Neural crest cell (in vitro differentiated cells): ENCODE data around the gene MARK3. TPM values are rescaled to one million over a fixed set of nuclear protein-coding genes. Genes with fewer than 3 reads are reported as not detected.
A peak's percentile ranks its signal among the peaks of the same experiment; 100 is the strongest.

Source experiments
- DNase-seq: peaks from one replicate; pipeline ENCODE4 v3.0.0; 2021; ENCODE audit warnings: low read depth, mixed read lengths, low spot score
- H3K27ac Mint-ChIP-seq: one replicate; pipeline ENCODE4 v1.8.0; 2021; ENCODE audit warnings: mild to moderate bottlenecking, mixed read lengths; ENCODE audit not compliant: unreplicated experiment
- H3K27me3 Mint-ChIP-seq: 2 replicates; pipeline ENCODE4 v1.8.0; 2021; ENCODE audit warnings: low read depth, mild to moderate bottlenecking, mixed read lengths
- H3K36me3 Mint-ChIP-seq: 2 replicates; pipeline ENCODE4 v1.8.0; 2021; ENCODE audit warnings: low read depth, mild to moderate bottlenecking, mixed read lengths
- H3K4me1 Mint-ChIP-seq: 2 replicates; pipeline ENCODE4 v1.8.0; 2021; ENCODE audit warnings: mixed read lengths
- H3K4me3 Mint-ChIP-seq: one replicate; pipeline ENCODE4 v1.8.0; 2021; ENCODE audit warnings: mild to moderate bottlenecking, mixed read lengths
- H3K9me3 Mint-ChIP-seq: 2 replicates; pipeline ENCODE4 v1.8.0; 2021; ENCODE audit warnings: mixed read lengths
- total RNA-seq: library from RNA; stranded (reverse); gene quantifications from 2 replicates; pipeline ENCODE4 v1.2.1, GENCODE V29; 2021
- TF ChIP-seq, protein P1 (sequence below): fragments of 200-600 bp; sonication (generic); conservative IDR thresholded peaks from 2 replicates; pipeline ENCODE4 v1.5.0; 2021; ENCODE audit warnings: antibody characterized with exemption, mild to moderate bottlenecking

MARK3 gene
- total RNA-seq, 1 donor from 2014 or later: 98.8 TPM

DNA sequence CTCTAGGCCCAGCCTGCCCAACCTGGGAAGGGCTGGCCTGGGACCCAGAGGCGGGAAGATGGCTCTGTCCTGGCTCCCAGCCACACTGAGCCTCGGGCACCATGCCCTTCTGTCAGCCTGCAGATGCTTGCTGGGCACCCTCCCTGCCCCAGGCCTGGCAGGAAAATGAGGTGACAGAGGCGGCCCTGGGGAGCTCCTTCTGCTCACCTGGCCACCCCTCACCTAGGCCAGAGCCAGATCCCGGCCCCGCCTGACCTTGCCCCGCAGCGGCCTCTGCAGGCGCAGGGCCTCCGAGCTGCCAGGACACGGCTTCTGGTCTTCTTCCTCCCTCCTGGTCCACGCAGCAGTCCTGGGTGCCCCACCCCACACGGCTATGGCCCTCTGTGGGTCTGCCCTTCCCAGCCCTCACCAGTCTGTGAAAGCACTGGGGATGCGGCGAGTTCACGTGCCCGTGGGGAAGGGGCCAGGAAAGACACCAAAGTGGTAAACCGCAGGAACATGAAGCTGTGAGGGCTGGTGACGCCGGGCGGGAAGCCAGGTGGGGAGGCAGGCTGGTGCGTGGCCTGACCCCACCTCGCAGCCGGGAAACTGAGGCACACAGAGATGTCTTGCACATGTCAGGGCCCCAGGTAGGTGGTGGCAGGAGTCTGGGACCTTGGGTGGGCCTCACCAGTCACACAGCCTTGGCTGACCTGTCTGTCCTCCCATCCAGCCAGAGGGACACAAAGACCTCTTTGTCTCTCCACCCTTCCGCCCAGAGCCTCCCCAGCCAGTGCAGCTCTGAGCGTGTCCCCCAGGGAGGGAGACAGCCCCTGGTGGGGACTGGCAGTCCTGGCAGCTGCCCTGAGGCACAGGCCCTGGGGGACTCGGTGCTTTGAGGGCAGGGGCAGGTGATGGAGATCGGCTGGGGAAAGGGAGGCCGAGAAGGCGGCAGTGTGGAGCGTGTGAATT, 164.4 kb downstream of the MARK3 start:
- Mint-ChIP-seq H3K4me1 (peaks cover 13% of the 10 kb centered on the region), H3K27me3 (no peaks in the 10 kb centered on the region), H3K9me3 (no peaks in the 10 kb centered on the region), H3K27ac (peak overlapping the region; percentile 81), H3K36me3 (no peaks in the 10 kb centered on the region), H3K4me3 (no peak overlapping the region)
- TF ChIP-seq, protein P1, sequence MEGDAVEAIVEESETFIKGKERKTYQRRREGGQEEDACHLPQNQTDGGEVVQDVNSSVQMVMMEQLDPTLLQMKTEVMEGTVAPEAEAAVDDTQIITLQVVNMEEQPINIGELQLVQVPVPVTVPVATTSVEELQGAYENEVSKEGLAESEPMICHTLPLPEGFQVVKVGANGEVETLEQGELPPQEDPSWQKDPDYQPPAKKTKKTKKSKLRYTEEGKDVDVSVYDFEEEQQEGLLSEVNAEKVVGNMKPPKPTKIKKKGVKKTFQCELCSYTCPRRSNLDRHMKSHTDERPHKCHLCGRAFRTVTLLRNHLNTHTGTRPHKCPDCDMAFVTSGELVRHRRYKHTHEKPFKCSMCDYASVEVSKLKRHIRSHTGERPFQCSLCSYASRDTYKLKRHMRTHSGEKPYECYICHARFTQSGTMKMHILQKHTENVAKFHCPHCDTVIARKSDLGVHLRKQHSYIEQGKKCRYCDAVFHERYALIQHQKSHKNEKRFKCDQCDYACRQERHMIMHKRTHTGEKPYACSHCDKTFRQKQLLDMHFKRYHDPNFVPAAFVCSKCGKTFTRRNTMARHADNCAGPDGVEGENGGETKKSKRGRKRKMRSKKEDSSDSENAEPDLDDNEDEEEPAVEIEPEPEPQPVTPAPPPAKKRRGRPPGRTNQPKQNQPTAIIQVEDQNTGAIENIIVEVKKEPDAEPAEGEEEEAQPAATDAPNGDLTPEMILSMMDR: no peak
- DNase-seq: no peak

DNA sequence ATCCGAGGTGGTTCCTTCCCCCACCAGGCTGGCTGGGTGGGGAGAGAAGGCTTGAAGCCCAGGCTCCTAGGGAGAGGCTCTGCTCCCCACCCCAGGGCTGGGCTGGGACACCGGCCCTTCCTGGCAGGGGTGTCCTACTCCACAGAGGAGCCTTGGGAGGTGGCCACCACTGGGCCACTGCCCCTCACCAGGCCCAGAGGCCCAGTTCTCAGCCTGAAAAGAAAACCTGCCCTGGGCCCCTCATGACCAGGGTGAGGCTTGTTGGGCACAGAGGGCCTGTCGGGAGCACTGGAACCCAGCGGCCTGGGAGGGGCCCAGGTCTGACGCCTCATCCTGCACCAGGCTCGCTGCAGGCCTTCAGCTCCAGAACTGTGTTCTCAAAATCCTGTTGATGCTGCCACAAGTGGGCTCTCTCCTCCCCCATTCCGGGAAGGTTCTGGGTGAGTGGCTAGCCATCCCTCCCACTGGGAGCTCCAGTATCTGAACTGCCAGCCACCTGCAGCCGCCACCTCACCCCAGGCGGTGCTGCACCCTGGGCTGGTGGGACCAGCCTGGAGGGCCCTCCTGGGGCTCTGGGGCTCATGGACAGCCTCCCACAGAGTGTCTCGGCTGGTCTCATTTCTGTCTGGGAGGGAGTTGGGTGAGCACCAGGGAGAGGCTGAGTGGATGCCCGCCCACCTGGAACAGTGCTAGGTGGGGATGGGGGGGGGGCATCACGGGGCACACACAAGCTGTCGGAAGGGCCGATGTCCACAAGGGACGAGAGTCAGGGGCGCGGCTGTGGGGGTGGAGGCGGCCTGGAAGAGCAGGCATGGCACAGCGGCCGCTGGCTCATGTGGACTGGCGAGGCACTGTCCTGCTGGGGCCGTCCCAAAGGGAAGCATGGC, 165.5 kb downstream of the MARK3 start:
- no peak overlapping the region for H3K4me3 Mint-ChIP-seq
- no peaks in the 10 kb centered on the region for H3K36me3 Mint-ChIP-seq
- TF ChIP-seq, protein P1: no peak
- DNase-seq: no peak
- no peaks in the 10 kb centered on the region for H3K9me3 Mint-ChIP-seq
- H3K4me1 Mint-ChIP-seq: peaks cover 12% of the 10 kb centered on the region
- H3K27me3 Mint-ChIP-seq: no peaks in the 10 kb centered on the region
- no peak overlapping the region for H3K27ac Mint-ChIP-seq

DNA sequence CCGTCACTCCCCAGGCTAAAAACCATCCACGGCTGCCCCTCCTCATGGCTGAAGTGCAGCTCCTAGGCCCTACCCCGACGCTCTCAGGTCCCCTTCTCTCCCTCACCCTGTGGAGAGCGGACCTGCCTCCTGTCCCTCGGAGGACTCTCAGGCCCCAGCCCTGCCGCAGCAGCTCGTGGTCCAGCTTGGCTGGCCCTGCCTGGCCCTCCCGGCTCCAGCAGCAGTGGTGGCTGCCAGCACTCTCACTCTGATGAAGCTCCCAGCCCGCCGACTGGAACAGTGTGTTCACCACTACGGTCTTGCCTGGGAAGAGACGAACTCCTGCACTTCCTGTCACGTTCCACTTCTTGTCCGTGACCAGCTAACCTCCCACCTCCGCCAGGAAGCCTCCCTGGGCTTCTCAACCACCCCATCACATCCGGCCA, 166.1 kb downstream of the MARK3 start:
- Mint-ChIP-seq H3K9me3 (no peaks in the 10 kb centered on the region), H3K27ac (no peak overlapping the region)
- DNase-seq: no peak

DNA sequence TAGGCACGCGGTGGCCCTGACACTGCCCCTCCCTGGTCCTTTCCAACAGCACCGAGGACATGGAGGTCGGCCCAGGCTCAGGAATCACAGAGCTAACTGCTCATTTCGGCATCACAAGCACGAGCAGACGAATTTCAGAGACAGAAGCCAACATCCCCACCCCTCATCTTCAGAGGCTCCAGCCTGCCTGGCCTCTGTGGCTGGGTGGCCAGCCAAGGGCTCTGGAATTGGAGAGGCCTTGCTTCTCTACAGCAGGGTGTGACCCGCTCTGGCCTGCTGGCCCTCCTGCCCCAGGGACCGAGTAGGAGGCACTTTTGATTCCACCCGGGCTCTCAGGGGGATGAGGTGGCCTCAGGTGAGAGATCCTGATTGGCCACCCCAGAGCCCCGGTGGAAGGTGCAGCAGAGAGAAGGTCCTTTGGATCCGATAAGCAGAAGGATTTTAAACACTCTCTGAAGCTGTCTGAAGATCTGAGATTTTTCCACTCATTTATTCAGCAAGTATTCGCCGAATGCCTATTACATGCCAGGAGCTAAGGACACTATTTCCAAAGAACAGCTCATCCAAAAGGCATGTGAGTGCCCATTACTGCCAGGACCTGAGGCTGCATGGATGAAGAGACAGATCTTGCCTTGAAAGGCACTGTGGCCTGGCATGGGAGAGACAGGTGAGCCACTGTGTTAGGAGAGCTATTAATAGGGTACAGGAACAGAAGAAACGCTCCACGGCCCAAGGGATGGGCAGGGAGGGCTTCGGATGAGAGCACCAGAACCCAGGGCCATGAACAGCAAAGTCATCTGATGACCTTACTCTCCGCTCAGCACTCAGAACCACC, 167.0 kb downstream of the MARK3 start:
- TF ChIP-seq, protein P1: no peak
- peak overlapping the region; percentile 34 for H3K4me3 Mint-ChIP-seq
- DNase-seq: no peak
- peaks cover 15% of the 10 kb centered on the region for H3K4me1 Mint-ChIP-seq
- no peak overlapping the region for H3K27ac Mint-ChIP-seq
- no peaks in the 10 kb centered on the region for H3K27me3 Mint-ChIP-seq
- no peaks in the 10 kb centered on the region for H3K36me3 Mint-ChIP-seq
- no peaks in the 10 kb centered on the region for H3K9me3 Mint-ChIP-seq

More for the DNA sequence above, 166.1 kb downstream of the MARK3 start:
- peaks cover 12% of the 10 kb centered on the region for H3K4me1 Mint-ChIP-seq
- TF ChIP-seq, protein P1: no peak
- no peaks in the 10 kb centered on the region for H3K36me3 Mint-ChIP-seq
- peak overlapping the region; percentile 34 for H3K4me3 Mint-ChIP-seq
- no peaks in the 10 kb centered on the region for H3K27me3 Mint-ChIP-seq

DNA sequence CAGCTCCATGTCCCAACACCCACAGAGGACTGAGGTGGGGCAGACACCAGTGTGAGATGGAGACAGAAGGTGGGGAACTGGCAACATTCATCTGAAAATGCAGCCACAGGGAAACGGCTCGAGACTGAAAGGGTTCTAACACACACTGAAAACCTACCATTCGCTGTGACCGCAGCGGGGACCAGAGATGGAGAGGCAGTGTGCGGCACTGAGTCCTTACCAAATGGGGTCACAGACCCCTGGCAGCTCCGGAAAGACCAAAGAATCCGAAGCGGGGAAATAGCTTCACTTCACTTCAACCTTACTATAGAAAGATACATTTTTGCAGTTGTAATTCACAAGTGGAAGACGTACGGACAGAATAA, 167.6 kb downstream of the MARK3 start:
- TF ChIP-seq, protein P1: no peak
- Mint-ChIP-seq H3K36me3 (no peaks in the 10 kb centered on the region), H3K4me3 (no peak overlapping the region), H3K27ac (no peak overlapping the region), H3K4me1 (peaks cover 17% of the 10 kb centered on the region), H3K9me3 (no peaks in the 10 kb centered on the region), H3K27me3 (no peaks in the 10 kb centered on the region)
- DNase-seq: no peak
